Renal pelvis (tissue), 4 donors: ENCODE measurements around the gene ACO2. TPM values are rescaled to one million over a fixed set of nuclear protein-coding genes. Genes with fewer than 3 reads are reported as not detected.

ENCODE experiments used
- DNase-seq: peaks from one replicate; pipeline ENCODE4 v3.0.0-alpha.2; 2013
- polyA plus RNA-seq, 3 donors: library from polyadenylated mRNA; unstranded; fragments of 120-200 nt; gene quantifications; one replicate each; pipeline ENCODE4 v1.2.1, GENCODE V29; 2013; ENCODE audit not compliant: insufficient read length in 3 of 3

The ACO2 gene
- polyA plus RNA-seq, 3 donors, result 145 to 165 (median 150) TPM

- DNase-seq, result peak; percentile 40
These were observed 48.5 kb downstream of the ACO2 start for GRCh38 chr22:41517172-41518047.

GRCh38 chr22:41518048-41518347 is 49.1 kb downstream of the ACO2 start:
- no peak for DNase-seq

- no peak for DNase-seq
These were observed 52.2 kb downstream of the ACO2 start for GRCh38 chr22:41521126-41521525.

GRCh38 chr22:41522813-41523212 is 53.9 kb downstream of the ACO2 start:
- no peak for DNase-seq

- no peak for DNase-seq
These were observed 54.7 kb downstream of the ACO2 start for GRCh38 chr22:41523464-41524221.

GRCh38 chr22:41524251-41524661 is 55.3 kb downstream of the ACO2 start:
- no peak for DNase-seq

GRCh38 chr22:41524809-41525449 is 56.0 kb downstream of the ACO2 start:
- DNase-seq, result no peak

GRCh38 chr22:41525450-41526225 is 56.7 kb downstream of the ACO2 start:
- DNase-seq, result no peak

GRCh38 chr22:41526226-41526829 is 57.4 kb downstream of the ACO2 start:
- DNase-seq, result no peak

GRCh38 chr22:41526830-41527799 is 58.2 kb downstream of the ACO2 start:
- DNase-seq, result no peak

- no peak for DNase-seq
These were observed 59.3 kb downstream of the ACO2 start for GRCh38 chr22:41528132-41528766.

- no peak for DNase-seq
These were observed 60.1 kb downstream of the ACO2 start for GRCh38 chr22:41528938-41529561.

GRCh38 chr22:41530890-41531714 is 62.2 kb downstream of the ACO2 start:
- no peak for DNase-seq

- no peak for DNase-seq
These were observed 63.0 kb downstream of the ACO2 start for GRCh38 chr22:41531715-41532477.

- no peak for DNase-seq
These were observed 64.2 kb downstream of the ACO2 start for GRCh38 chr22:41532908-41533825.

GRCh38 chr22:41534219-41534618 is 65.3 kb downstream of the ACO2 start:
- DNase-seq, result no peak
